H1 (cell line): ENCODE measurements around the gene TAS2R1. TPM values are rescaled to one million over a fixed set of nuclear protein-coding genes. Genes with fewer than 3 reads are reported as not detected.

Source experiments
- CTCF ChIA-PET: fragments of 300-600 bp; sonication (Branson Sonifier 250); formaldehyde crosslinking; loops from one replicate; lab custom pipeline; 2021; ENCODE audit not compliant: partially characterized antibody; lab: Charles Lee
- POLR2A ChIA-PET: fragments of 300-600 bp; sonication (Branson Sonifier 250); formaldehyde crosslinking; loops from one replicate; lab custom pipeline; 2021; ENCODE audit warnings: inconsistent platforms; ENCODE audit not compliant: partially characterized antibody; lab: Charles Lee
- DNase-seq, 2 experiments: peaks; one replicate each; pipeline versions ENCODE4 v3.0.0 to v3.0.0-alpha.2; 2010 to 2022; ENCODE audit warnings: low spot score in 2 of 2, low read depth in 1 of 2, mixed read lengths in 1 of 2
- FAIRE-seq: peaks from 2 replicates; lab custom pipeline; 2011; peaks lifted over from hg19 to GRCh38; lab: Jason Lieb, UNC
- H2AFZ ChIP-seq: 2 replicates; pipeline ENCODE4 v1.8.1; 2012; ENCODE audit warnings: low read length, inconsistent platforms
- H2AK5ac ChIP-seq: 2 replicates; pipeline ENCODE4 v1.6.1; 2013; ENCODE audit warnings: low read depth, low read length
- H2BK120ac ChIP-seq: replicated peaks from 2 replicates; pipeline ENCODE3; 2013; ENCODE audit warnings: low read depth, low read length, inconsistent platforms
- H2BK12ac ChIP-seq: 2 replicates; pipeline ENCODE4 v1.6.1; 2013; ENCODE audit warnings: low read depth, low read length
- H2BK15ac ChIP-seq: 2 replicates; pipeline ENCODE4 v1.6.1; 2013; ENCODE audit warnings: low read length
- H2BK20ac ChIP-seq: 2 replicates; pipeline ENCODE4 v1.6.1; 2013; ENCODE audit warnings: low read length
- H2BK5ac ChIP-seq: 2 replicates; pipeline ENCODE4 v1.6.1; 2013; ENCODE audit warnings: low read depth, low read length
- H3K14ac ChIP-seq: 2 replicates; pipeline ENCODE4 v1.6.1; 2013; ENCODE audit warnings: inconsistent platforms; ENCODE audit not compliant: insufficient read length
- H3K18ac ChIP-seq: 2 replicates; pipeline ENCODE4 v1.6.1; 2013; ENCODE audit warnings: low read length; ENCODE audit errors: extremely low read depth
- H3K23ac ChIP-seq: 2 replicates; pipeline ENCODE4 v1.6.1; 2013; ENCODE audit warnings: inconsistent platforms; ENCODE audit not compliant: insufficient read length
- H3K23me2 ChIP-seq: 2 replicates; pipeline ENCODE4 v1.6.1; 2013; ENCODE audit warnings: low read depth, low read length
- H3K27ac ChIP-seq: 2 replicates; pipeline ENCODE4 v1.6.1; 2011; ENCODE audit warnings: low read depth, low read length, inconsistent platforms
- H3K27me3 ChIP-seq, 4 experiments: replicated peaks in 1 of 4; 1 replicate in 1 of 4; 2 replicates in 3 of 4; pipeline versions ENCODE4 v1.6.1 to v1.8.1; 2011 to 2013; ENCODE audit warnings: low read length in 3 of 4, mild to moderate bottlenecking in 3 of 4, inconsistent platforms in 2 of 4, mixed read lengths in 2 of 4, moderate library complexity in 1 of 4; ENCODE audit not compliant: control insufficient read depth in 3 of 4, insufficient read depth in 3 of 4; ENCODE audit errors: extremely low read depth in 1 of 4
- H3K36me3 ChIP-seq, 4 experiments: 2 replicates each; pipeline versions ENCODE4 v1.6.1 to v1.8.1; 2011 to 2013; ENCODE audit warnings: mild to moderate bottlenecking in 4 of 4, low read length in 3 of 4, moderate library complexity in 2 of 4, control low read depth in 1 of 4, inconsistent platforms in 1 of 4; ENCODE audit not compliant: insufficient read depth in 4 of 4, control insufficient read depth in 2 of 4
- H3K4ac ChIP-seq: replicated peaks from 2 replicates; pipeline ENCODE3; 2013; ENCODE audit warnings: low read length, low read depth, mixed read lengths, inconsistent platforms; ENCODE audit not compliant: insufficient read length
- H3K4me1 ChIP-seq, 4 experiments: replicated peaks in 1 of 4; 1 replicate in 1 of 4; 2 replicates in 3 of 4; pipeline versions ENCODE4 v1.6.1 to v1.8.1; 2011 to 2013; ENCODE audit warnings: low read length in 3 of 4, inconsistent platforms in 2 of 4, mixed read lengths in 1 of 4; ENCODE audit not compliant: insufficient read depth in 4 of 4, control insufficient read depth in 3 of 4
- H3K4me2 ChIP-seq, 2 experiments: 2 replicates each; pipeline versions ENCODE4 v1.6.1 to v1.8.1; 2011 to 2013; ENCODE audit warnings: low read depth in 2 of 2, low read length in 2 of 2, control low read depth in 1 of 2, inconsistent platforms in 1 of 2, mild to moderate bottlenecking in 1 of 2; ENCODE audit not compliant: insufficient read depth in 1 of 2
- H3K4me3 ChIP-seq, 4 experiments: fragments of 200-600, 300-600 bp in 1 of 4; sonication (generic), shearing (Covaris generic), sonication (Bioruptor Twin) in 1 of 4; 2 replicates each; pipeline versions ENCODE4 v1.5.1 to v1.8.1; 2011 to 2016; ENCODE audit warnings: low read length in 4 of 4, low read depth in 3 of 4, control low read depth in 2 of 4, inconsistent platforms in 2 of 4, mild to moderate bottlenecking in 2 of 4, mixed read lengths in 1 of 4, moderate library complexity in 1 of 4; ENCODE audit not compliant: insufficient read depth in 2 of 4; ENCODE audit errors: extremely low read depth in 1 of 4
- H3K56ac ChIP-seq: replicated peaks from 2 replicates; pipeline ENCODE3; 2013; ENCODE audit warnings: low read depth, mild to moderate bottlenecking, mixed read lengths, low read length, inconsistent platforms; ENCODE audit not compliant: insufficient read length
- H3K79me1 ChIP-seq: 2 replicates; pipeline ENCODE4 v1.6.1; 2013; ENCODE audit warnings: low read depth, low read length, control low read depth
- H3K79me2 ChIP-seq, 2 experiments: 2 replicates each; pipeline versions ENCODE4 v1.6.1 to v1.8.1; 2012 to 2013; ENCODE audit warnings: low read length in 2 of 2, mild to moderate bottlenecking in 2 of 2, inconsistent platforms in 1 of 2; ENCODE audit not compliant: insufficient read depth in 2 of 2, control insufficient read depth in 1 of 2
- H3K9ac ChIP-seq, 4 experiments: replicated peaks in 1 of 4; 1 replicate in 1 of 4; 2 replicates in 3 of 4; pipeline versions ENCODE4 v1.6.1 to v1.8.1; 2011 to 2013; ENCODE audit warnings: low read depth in 3 of 4, low read length in 3 of 4, control low read depth in 2 of 4, mild to moderate bottlenecking in 2 of 4, moderate library complexity in 2 of 4, inconsistent platforms in 1 of 4; ENCODE audit errors: extremely low read depth in 1 of 4
- H3K9me3 ChIP-seq, 2 experiments: 2 replicates each; pipeline versions ENCODE4 v1.6.1 to v1.8.1; 2012 to 2013; ENCODE audit warnings: mild to moderate bottlenecking in 2 of 2, moderate library complexity in 2 of 2, control low read depth in 1 of 2, inconsistent platforms in 1 of 2, low read depth in 1 of 2, low read length in 1 of 2, mixed read lengths in 1 of 2; ENCODE audit not compliant: insufficient read depth in 2 of 2
- H4K20me1 ChIP-seq, 2 experiments: replicated peaks in 1 of 2; 2 replicates each; pipeline versions ENCODE3 to v1.8.1; 2011 to 2013; ENCODE audit warnings: inconsistent platforms in 2 of 2, low read length in 2 of 2, mild to moderate bottlenecking in 1 of 2; ENCODE audit not compliant: insufficient read depth in 2 of 2, control insufficient read depth in 1 of 2
- H4K5ac ChIP-seq: 2 replicates; pipeline ENCODE4 v1.6.1; 2013; ENCODE audit warnings: low read length, low read depth, mixed read lengths, inconsistent platforms; ENCODE audit not compliant: insufficient read length
- H4K8ac ChIP-seq: 2 replicates; pipeline ENCODE4 v1.8.0; 2013; ENCODE audit warnings: mild to moderate bottlenecking, moderate library complexity, low read length, inconsistent platforms; ENCODE audit not compliant: insufficient read depth; ENCODE audit errors: extremely low read depth
- H4K91ac ChIP-seq: replicated peaks from 2 replicates; pipeline ENCODE3; 2013; ENCODE audit warnings: low read length, mixed read lengths, inconsistent platforms; ENCODE audit not compliant: insufficient read length
- CBX8 ChIP-seq: fragments of 300-800, 300-1000 bp; sonication (generic); IDR thresholded peaks from 2 replicates; pipeline ENCODE4 v1.7.1; 2016; ENCODE audit warnings: low read depth, low read length, borderline replicate concordance
- CHD1 ChIP-seq: IDR thresholded peaks from 2 replicates; pipeline ENCODE4 v1.6.1; 2012; ENCODE audit warnings: low read depth, low read length, improper control_type of control experiment
- CHD2 ChIP-seq: IDR thresholded peaks from 2 replicates; pipeline ENCODE4 v1.6.1; 2012; ENCODE audit warnings: low read length, improper control_type of control experiment
- CREB1 ChIP-seq: IDR thresholded peaks from 2 replicates; pipeline ENCODE4 v1.6.1; 2012; ENCODE audit warnings: inconsistent platforms
- EZH2 ChIP-seq: fragments of 200-600 bp; sonication (generic); IDR thresholded peaks from 2 replicates; pipeline ENCODE4 v1.7.1; 2012; ENCODE audit warnings: low read depth, mild to moderate bottlenecking, moderate library complexity, low read length, inconsistent platforms; ENCODE audit not compliant: severe bottlenecking
- GABPA ChIP-seq: IDR thresholded peaks from 2 replicates; pipeline ENCODE4 v1.6.1; 2011; ENCODE audit warnings: mild to moderate bottlenecking, low read length, moderate library complexity, borderline replicate concordance; ENCODE audit not compliant: insufficient read depth
- HDAC6 ChIP-seq: IDR thresholded peaks from one replicate; pipeline ENCODE4 v1.7.1; 2012; ENCODE audit warnings: low read depth, mild to moderate bottlenecking, inconsistent platforms, low read length, moderate library complexity
- MAFK ChIP-seq: IDR thresholded peaks from 2 replicates; pipeline ENCODE4 v1.6.1; 2012; ENCODE audit warnings: low read depth, mild to moderate bottlenecking, improper control_type of control experiment, low read length
- PHF8 ChIP-seq: fragments of 200-600 bp; sonication (generic); conservative IDR thresholded peaks from 2 replicates; pipeline ENCODE4 v1.7.1; 2012; ENCODE audit warnings: low read depth, mild to moderate bottlenecking, inconsistent platforms, low read length, moderate library complexity
- POLR2AphosphoS5 ChIP-seq: IDR thresholded peaks from 2 replicates; pipeline ENCODE4 v1.6.1; 2011; ENCODE audit warnings: low read depth, low read length
- POU5F1 ChIP-seq: IDR thresholded peaks from 2 replicates; pipeline ENCODE4 v1.6.1; 2011; ENCODE audit warnings: low read depth, mild to moderate bottlenecking, low read length, moderate library complexity
- RXRA ChIP-seq: IDR thresholded peaks from 2 replicates; pipeline ENCODE4 v1.6.1; 2011; ENCODE audit warnings: low read depth, mild to moderate bottlenecking, low read length, moderate library complexity; ENCODE audit not compliant: insufficient read depth
- SP1 ChIP-seq: IDR thresholded peaks from 2 replicates; pipeline ENCODE4 v1.6.1; 2011; ENCODE audit warnings: low read depth, low read length
- SP2 ChIP-seq: IDR thresholded peaks from 2 replicates; pipeline ENCODE4 v1.6.1; 2012; ENCODE audit warnings: mild to moderate bottlenecking, low read length, inconsistent platforms
- USF2 ChIP-seq: IDR thresholded peaks from 2 replicates; pipeline ENCODE4 v1.6.1; 2011; ENCODE audit warnings: low read length, improper control_type of control experiment
- WGBS, 2 experiments: shearing (Covaris generic) in 1 of 2; methylation state at CpG; one replicate each; pipeline versions ENCODE4 v1.1.6 to v1.1.7; 2013 to 2015; ENCODE audit warnings: low lambda C conversion rate in 2 of 2, mixed read lengths in 2 of 2, inconsistent platforms in 1 of 2, low coverage in 1 of 2, missing lambda C conversion rate in 1 of 2; ENCODE audit not compliant: insufficient replicate concordance in 2 of 2, insufficient coverage in 1 of 2, insufficient read length in 1 of 2; ENCODE audit errors: extremely low coverage in 1 of 2, missing lambda C conversion rate in 1 of 2; 5-methylcytosine and 5-hydroxymethylcytosine counted together
- polyA plus RNA-seq, 7 experiments: library from polyadenylated mRNA; depleted of rRNA in 3 of 7; stranded (reverse) in 5 of 7; unstranded in 2 of 7; fragments of >200 nt in 5 of 7; fragments of 200-250 nt in 2 of 7; gene quantifications; 1 replicate in 5 of 7; 2 replicates in 1 of 7; 4 replicates in 1 of 7; pipeline versions ENCODE4 v1.2.1 to v1.2.3, GENCODE V29; 2011 to 2013; ENCODE audit warnings: missing spikeins in 2 of 7, mixed read lengths in 2 of 7
- total RNA-seq: library from RNA; stranded (reverse); fragmentation: NEBNext Ultra II Directional; extraction: Animal tissue kit (Norgen Biotek cat#: 25700); gene quantifications from 2 replicates; pipeline ENCODE4 v1.2.1, GENCODE V29; 2021

The TAS2R1 gene
- total and polyA plus RNA-seq, 2 of the 8 experiments (the other 6 are each of a cell fraction or from before 2014, with no cell fraction given) = not detected

GRCh38 chr5:9627541-9627940 lies 2.6 kb downstream of the TAS2R1 start:
- CTCF ChIA-PET = interaction anchor here (0.9 to 1.8 kb wide), 2 partner anchors 21 to 111 kb away, joined by 3 to 5 read pairs; no protein-coding TSS in a partner anchor
- Histone ChIP-seq H2BK12ac (no peak overlapping the region), H3K23ac (no peak overlapping the region), H3K23me2 (no peaks in the 10 kb centered on the region), H4K20me1 (no peaks in the 10 kb centered on the region), H3K4ac (no peak overlapping the region), H3K4me2 (no peak overlapping the region), H3K27me3 (no peaks in the 10 kb centered on the region), H3K9ac (no peak overlapping the region), H4K8ac (no peak overlapping the region), H3K9me3 (no peaks in the 10 kb centered on the region), H2BK120ac (no peak overlapping the region), H4K5ac (no peak overlapping the region), H3K14ac (no peak overlapping the region), H4K91ac (no peak overlapping the region), H3K4me3 (no peak overlapping the region), H2BK15ac (no peak overlapping the region), H3K79me2 (no peaks in the 10 kb centered on the region), H3K36me3 (no peaks in the 10 kb centered on the region), H2AK5ac (no peak overlapping the region), H2BK5ac (no peak overlapping the region), H3K18ac (no peak overlapping the region), H3K4me1 (no peaks in the 10 kb centered on the region), H3K27ac (no peak overlapping the region), H2BK20ac (no peak overlapping the region), H3K79me1 (no peaks in the 10 kb centered on the region), H2AFZ (no peak overlapping the region), H3K56ac (no peak overlapping the region)
- FAIRE-seq = no peak
- WGBS, 2 experiments = 93% methylated on average over 5 of the region's 5 CpGs; no CpG with 5 or more reads in 1 of the 2 experiments
- no peak for DNase-seq
- POLR2A ChIA-PET = interaction anchor here (0.9 kb wide), 1 partner anchor 10 kb away, joined by 3 read pairs; no protein-coding TSS in a partner anchor
- no peak for TF ChIP-seq POU5F1
- no peak for TF ChIP-seq USF2
- no peak for TF ChIP-seq PHF8
- TF ChIP-seq MAFK = no peak
- no peak for TF ChIP-seq GABPA
- no peak for TF ChIP-seq CBX8
- TF ChIP-seq POLR2AphosphoS5 = no peak
- no peak for TF ChIP-seq CHD2
- no peak for TF ChIP-seq CREB1
- TF ChIP-seq SP1 = no peak
- no peak for TF ChIP-seq HDAC6
- no peak for TF ChIP-seq SP2
- TF ChIP-seq CHD1 = no peak
- no peak for TF ChIP-seq EZH2
- TF ChIP-seq RXRA = no peak
